Trophoblast cell (in vitro differentiated cells and primary cell): ENCODE measurements around the gene TTC23L.

Experiments
- DNase-seq, 2 donors: peaks; one replicate each; pipeline ENCODE4 v3.0.0-alpha.2; 2016
- H2AFZ ChIP-seq: 2 replicates; pipeline ENCODE4 v1.6.1; 2013; ENCODE audit warnings: low read length, moderate library complexity, mild to moderate bottlenecking; ENCODE audit not compliant: insufficient read depth, poor library complexity
- H2AK5ac ChIP-seq: 2 replicates; pipeline ENCODE4 v1.6.1; 2013; ENCODE audit warnings: mild to moderate bottlenecking, low read length
- H2BK120ac ChIP-seq: 2 replicates; pipeline ENCODE4 v1.6.1; 2013; ENCODE audit warnings: low read length, mild to moderate bottlenecking, moderate library complexity; ENCODE audit not compliant: insufficient read depth, poor library complexity
- H2BK12ac ChIP-seq: 2 replicates; pipeline ENCODE4 v1.6.1; 2013; ENCODE audit warnings: mild to moderate bottlenecking, low read length, moderate library complexity
- H2BK5ac ChIP-seq: 2 replicates; pipeline ENCODE4 v1.6.1; 2013; ENCODE audit warnings: low read length, low read depth, moderate library complexity, mild to moderate bottlenecking; ENCODE audit not compliant: poor library complexity
- H3K14ac ChIP-seq: 2 replicates; pipeline ENCODE4 v1.6.1; 2013; ENCODE audit warnings: mild to moderate bottlenecking, low read length
- H3K18ac ChIP-seq: 2 replicates; pipeline ENCODE4 v1.6.1; 2013; ENCODE audit warnings: mild to moderate bottlenecking, low read length
- H3K23ac ChIP-seq: 2 replicates; pipeline ENCODE4 v1.6.1; 2013; ENCODE audit warnings: low read length
- H3K27ac ChIP-seq: 2 replicates; pipeline ENCODE4 v1.5.1; 2013; ENCODE audit warnings: low read depth, mild to moderate bottlenecking, inconsistent platforms, low read length, moderate library complexity
- H3K27me3 ChIP-seq: 2 replicates; pipeline ENCODE4 v1.6.1; 2013; ENCODE audit warnings: inconsistent platforms, mild to moderate bottlenecking, low read length, moderate library complexity; ENCODE audit not compliant: insufficient read depth
- H3K36me3 ChIP-seq, 2 experiments: 1 replicate in 1 of 2; 2 replicates in 1 of 2; pipeline ENCODE4 v1.6.1; 2013; ENCODE audit warnings: low read length in 2 of 2, mild to moderate bottlenecking in 2 of 2, moderate library complexity in 1 of 2; ENCODE audit not compliant: insufficient read depth in 2 of 2, control insufficient read depth in 1 of 2
- H3K4ac ChIP-seq: 2 replicates; pipeline ENCODE4 v1.6.1; 2013; ENCODE audit warnings: low read depth, mild to moderate bottlenecking, low read length, moderate library complexity
- H3K4me1 ChIP-seq, 2 experiments: 1 replicate in 1 of 2; 2 replicates in 1 of 2; pipeline ENCODE4 v1.6.1; 2013; ENCODE audit warnings: low read length in 2 of 2, mild to moderate bottlenecking in 2 of 2, moderate library complexity in 1 of 2; ENCODE audit not compliant: insufficient read depth in 2 of 2, control insufficient read depth in 1 of 2
- H3K4me2 ChIP-seq: 2 replicates; pipeline ENCODE4 v1.6.1; 2013; ENCODE audit warnings: inconsistent platforms, mild to moderate bottlenecking, low read length, moderate library complexity
- H3K4me3 ChIP-seq: 2 replicates; pipeline ENCODE4 v1.5.1; 2013; ENCODE audit warnings: mild to moderate bottlenecking, low read depth, low read length, inconsistent platforms
- H3K79me1 ChIP-seq: one replicate; pipeline ENCODE4 v1.6.1; 2013; ENCODE audit warnings: low read length
- H3K79me2 ChIP-seq: 2 replicates; pipeline ENCODE4 v1.6.1; 2013; ENCODE audit warnings: low read length, mild to moderate bottlenecking; ENCODE audit not compliant: control insufficient read depth, insufficient read depth, poor library complexity
- H3K9ac ChIP-seq: 2 replicates; pipeline ENCODE4 v1.6.1; 2013; ENCODE audit warnings: mild to moderate bottlenecking, low read length
- H3K9me3 ChIP-seq: 2 replicates; pipeline ENCODE4 v1.6.1; 2013; ENCODE audit warnings: low read depth, mild to moderate bottlenecking, control low read depth, inconsistent platforms, low read length; ENCODE audit not compliant: insufficient read depth
- H4K12ac ChIP-seq: 2 replicates; pipeline ENCODE4 v1.6.1; 2013; ENCODE audit warnings: low read depth, mild to moderate bottlenecking, low read length, moderate library complexity
- H4K8ac ChIP-seq: 2 replicates; pipeline ENCODE4 v1.6.1; 2013; ENCODE audit warnings: low read depth, mild to moderate bottlenecking, low read length, moderate library complexity
- H4K91ac ChIP-seq: one replicate; pipeline ENCODE4 v1.6.1; 2013; ENCODE audit warnings: low read depth, mild to moderate bottlenecking, low read length, moderate library complexity
- WGBS: extraction: QIAGEN DNeasy Blood & Tissue Kit; methylation state at CpG from one replicate; pipeline ENCODE4 v1.1.7; 2013; ENCODE audit warnings: missing lambda C conversion rate; ENCODE audit not compliant: insufficient read length, insufficient coverage; ENCODE audit errors: extremely low coverage; 5-methylcytosine and 5-hydroxymethylcytosine counted together

The TTC23L gene

GRCh38 chr5:34842554-34842953, 3.6 kb downstream of the TTC23L start:
- Histone ChIP-seq H2AK5ac (no peak overlapping the region), H3K4me1 (peaks cover 0 to 4% of the 10 kb centered on the region in 2 experiments), H3K36me3 (no peaks in the 10 kb centered on the region), H2BK12ac (no peak overlapping the region), H3K18ac (no peak overlapping the region), H3K4ac (no peak overlapping the region), H3K4me2 (no peak overlapping the region), H4K8ac (no peak overlapping the region), H4K91ac (no peak overlapping the region), H2AFZ (no peak overlapping the region), H3K27ac (peak overlapping the region; percentile 63), H3K79me2 (peaks cover 1% of the 10 kb centered on the region), H4K12ac (no peak overlapping the region), H3K9me3 (peaks cover 6% of the 10 kb centered on the region), H3K79me1 (peaks cover 6% of the 10 kb centered on the region), H2BK5ac (no peak overlapping the region), H3K27me3 (no peaks in the 10 kb centered on the region), H2BK120ac (no peak overlapping the region), H3K4me3 (no peak overlapping the region), H3K14ac (no peak overlapping the region), H3K23ac (no peak overlapping the region), H3K9ac (no peak overlapping the region)
- DNase-seq: peak; percentile 96 to 98
- no CpG with 5 or more reads among the region's 7 CpGs for WGBS

DNA sequence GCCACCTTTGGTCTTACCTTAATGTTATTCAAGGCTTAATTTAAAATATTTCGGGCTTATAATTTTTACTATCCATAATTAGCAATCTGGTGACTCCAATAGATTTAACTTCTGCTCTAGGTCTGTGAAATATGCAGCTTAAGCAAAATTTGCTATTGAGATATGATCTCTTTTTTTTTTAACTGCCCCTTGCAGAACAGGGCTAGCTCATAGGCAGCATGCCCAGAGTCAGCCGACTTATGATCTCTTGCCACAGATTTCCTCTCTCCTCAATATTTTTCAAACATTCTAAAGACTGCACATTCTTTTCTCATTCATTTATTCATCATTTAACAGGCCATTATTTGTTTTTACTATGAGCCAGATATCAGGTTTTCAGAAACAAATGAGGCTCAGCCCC, 4.5 kb downstream of the TTC23L start:
- Histone ChIP-seq H3K79me2 (peaks cover 1% of the 10 kb centered on the region), H2BK5ac (no peak overlapping the region), H3K79me1 (peaks cover 6% of the 10 kb centered on the region), H3K14ac (no peak overlapping the region), H2AK5ac (no peak overlapping the region), H3K23ac (no peak overlapping the region), H3K9ac (no peak overlapping the region), H3K4ac (no peak overlapping the region), H3K36me3 (no peaks in the 10 kb centered on the region), H3K4me1 (peaks cover 0 to 4% of the 10 kb centered on the region in 2 experiments), H3K4me3 (no peak overlapping the region), H2AFZ (no peak overlapping the region), H3K27ac (peak overlapping the region; percentile 44), H3K27me3 (no peaks in the 10 kb centered on the region), H4K8ac (no peak overlapping the region), H4K12ac (no peak overlapping the region), H2BK12ac (no peak overlapping the region), H3K18ac (no peak overlapping the region), H3K9me3 (peaks cover 6% of the 10 kb centered on the region), H2BK120ac (no peak overlapping the region), H3K4me2 (no peak overlapping the region), H4K91ac (no peak overlapping the region)
- DNase-seq: no peak
- WGBS: no CpG with 5 or more reads among the region's 2 CpGs

GRCh38 chr5:34844106-34844505, 5.1 kb downstream of the TTC23L start:
- H3K4ac ChIP-seq: no peak overlapping the region
- H3K27me3 ChIP-seq: no peaks in the 10 kb centered on the region
- no peaks in the 10 kb centered on the region for H3K79me2 ChIP-seq
- H4K8ac ChIP-seq: no peak overlapping the region
- no peak overlapping the region for H2BK120ac ChIP-seq
- no peak overlapping the region for H2AFZ ChIP-seq
- no peak overlapping the region for H3K27ac ChIP-seq
- H3K79me1 ChIP-seq: peaks cover under 1% of the 10 kb centered on the region
- no peak overlapping the region for H4K91ac ChIP-seq
- H3K23ac ChIP-seq: no peak overlapping the region
- H3K4me1 ChIP-seq: peaks cover 0 to 4% of the 10 kb centered on the region in 2 experiments
- H3K4me3 ChIP-seq: no peak overlapping the region
- no peak overlapping the region for H2AK5ac ChIP-seq
- H3K9me3 ChIP-seq: peaks cover 6% of the 10 kb centered on the region
- no peak overlapping the region for H4K12ac ChIP-seq
- no CpG with 5 or more reads among the region's 3 CpGs for WGBS
- H2BK12ac ChIP-seq: no peak overlapping the region
- DNase-seq: no peak
- no peak overlapping the region for H3K18ac ChIP-seq
- no peaks in the 10 kb centered on the region for H3K36me3 ChIP-seq
- no peak overlapping the region for H3K9ac ChIP-seq
- H3K4me2 ChIP-seq: no peak overlapping the region
- no peak overlapping the region for H2BK5ac ChIP-seq
- no peak overlapping the region for H3K14ac ChIP-seq

- H3K27ac ChIP-seq: no peak overlapping the region
- H3K14ac ChIP-seq: no peak overlapping the region
These were observed 6.0 kb downstream of the TTC23L start for GRCh38 chr5:34844999-34845398.

More at GRCh38 chr5:34844999-34845398, 6.0 kb downstream of the TTC23L start:
- no peaks in the 10 kb centered on the region for H3K36me3 ChIP-seq
- H4K91ac ChIP-seq: no peak overlapping the region
- DNase-seq: no peak
- H2AFZ ChIP-seq: no peak overlapping the region
- H2AK5ac ChIP-seq: no peak overlapping the region
- no peak overlapping the region for H4K12ac ChIP-seq
- H3K4me3 ChIP-seq: no peak overlapping the region
- no peaks in the 10 kb centered on the region for H3K79me2 ChIP-seq
- no peak overlapping the region for H2BK12ac ChIP-seq
- WGBS: no CpG with 5 or more reads among the region's 4 CpGs
- H2BK120ac ChIP-seq: peak overlapping the region; percentile 15
- H4K8ac ChIP-seq: no peak overlapping the region
- no peaks in the 10 kb centered on the region for H3K79me1 ChIP-seq
- peaks cover 6% of the 10 kb centered on the region for H3K9me3 ChIP-seq
- H3K23ac ChIP-seq: no peak overlapping the region
- no peak overlapping the region for H2BK5ac ChIP-seq
- H3K4me2 ChIP-seq: no peak overlapping the region
- no peak overlapping the region for H3K18ac ChIP-seq
- peaks cover 0 to 4% of the 10 kb centered on the region in 2 experiments for H3K4me1 ChIP-seq
- no peak overlapping the region for H3K9ac ChIP-seq
- H3K27me3 ChIP-seq: no peaks in the 10 kb centered on the region
- no peak overlapping the region for H3K4ac ChIP-seq
